GM19455 (cell line): Measurements from ENCODE around the gene NEK11.

Experiments
- ATAC-seq: cut with Tn5 transposase; IDR thresholded peaks from one replicate; pipeline ENCODE4 v1.9.1; 2021; ENCODE audit not compliant: unreplicated experiment

The NEK11 gene

GRCh38 chr3:131026321-131027151, at the start of gene NEK11, which contains the start of gene ASTE1:
Gene NEK11 (plus strand): TSS chr3:131026877. CDS start chr3:131029709, 2,832 bp downstream.
Gene ASTE1 (minus strand): TSS chr3:131026825. CDS start chr3:131025306, 1,519 bp downstream.
- peak; percentile 99 for ATAC-seq

- no peak for ATAC-seq
Measured at GRCh38 chr3:130979117-130979516, 47.6 kb upstream of the NEK11 start.

- ATAC-seq = no peak
Measured at GRCh38 chr3:130981469-130981868, 45.2 kb upstream of the NEK11 start.

GRCh38 chr3:130990282-130990681, 36.4 kb upstream of the NEK11 start:
- ATAC-seq = no peak

- ATAC-seq = no peak
Measured at GRCh38 chr3:130991126-130991525, 35.6 kb upstream of the NEK11 start.

- no peak for ATAC-seq
Measured at GRCh38 chr3:130992344-130992743, 34.3 kb upstream of the NEK11 start.

GRCh38 chr3:130997289-130997688, 29.4 kb upstream of the NEK11 start:
- ATAC-seq = no peak

GRCh38 chr3:131001071-131001470, 25.6 kb upstream of the NEK11 start:
- no peak for ATAC-seq

- no peak for ATAC-seq
Measured at GRCh38 chr3:131004603-131005002, 22.1 kb upstream of the NEK11 start.

GRCh38 chr3:131007256-131007655, 19.4 kb upstream of the NEK11 start:
- no peak for ATAC-seq

- ATAC-seq = no peak
Measured at GRCh38 chr3:131007782-131008181, 18.9 kb upstream of the NEK11 start.

- no peak for ATAC-seq
Measured at GRCh38 chr3:131008326-131008725, 18.4 kb upstream of the NEK11 start.

GRCh38 chr3:131009698-131010097, 17.0 kb upstream of the NEK11 start:
- ATAC-seq = no peak

GRCh38 chr3:131018970-131019369, 7.7 kb upstream of the NEK11 start:
- ATAC-seq = no peak

- no peak for ATAC-seq
Measured at GRCh38 chr3:131020122-131020693, 6.5 kb upstream of the NEK11 start.

- no peak for ATAC-seq
Measured at GRCh38 chr3:131025539-131025938, 1.1 kb upstream of the NEK11 start.

- no peak for ATAC-seq
Measured at GRCh38 chr3:131028844-131029243, 2.2 kb downstream of the NEK11 start.

GRCh38 chr3:131031660-131032059, 5.0 kb downstream of the NEK11 start:
- no peak for ATAC-seq

- no peak for ATAC-seq
Measured at GRCh38 chr3:131033480-131034080, 6.9 kb downstream of the NEK11 start.

GRCh38 chr3:131036200-131036816, 9.6 kb downstream of the NEK11 start:
- ATAC-seq = no peak

- ATAC-seq = no peak
Measured at GRCh38 chr3:131036986-131037385, 10.3 kb downstream of the NEK11 start.

- no peak for ATAC-seq
Measured at GRCh38 chr3:131038326-131038725, 11.6 kb downstream of the NEK11 start.
